HG03103 (cell line): ENCODE results near the gene FOSL2.

Source experiments
- ATAC-seq: cut with Tn5 transposase; IDR thresholded peaks from one replicate; pipeline ENCODE4 v1.9.1; 2021; ENCODE audit warnings: low read depth; ENCODE audit not compliant: unreplicated experiment

FOSL2 gene

DNA sequence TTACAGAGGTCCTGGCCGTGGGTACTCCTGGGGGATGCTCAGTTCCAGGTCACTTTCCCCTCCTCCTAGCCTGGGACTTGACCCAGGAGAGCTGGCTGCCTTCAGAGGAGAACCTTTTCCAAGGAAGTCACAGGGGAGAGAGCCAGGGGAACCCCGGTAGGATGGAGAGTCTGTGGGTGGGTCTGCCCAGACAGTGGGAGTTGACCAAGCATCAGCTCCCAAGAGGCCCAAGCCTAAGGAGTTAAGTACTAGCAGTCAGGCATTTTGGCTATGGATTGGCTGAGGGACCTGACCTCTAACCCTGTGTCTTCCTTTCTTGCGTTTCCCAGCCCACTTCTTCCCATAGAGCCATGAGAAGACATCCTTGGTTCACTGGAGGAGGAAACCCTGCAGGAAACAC, 54.4 kb downstream of the FOSL2 start:
- ATAC-seq, result no peak

GRCh38 chr2:28447943-28448792, 55.5 kb downstream of the FOSL2 start:
- ATAC-seq, result no peak

DNA sequence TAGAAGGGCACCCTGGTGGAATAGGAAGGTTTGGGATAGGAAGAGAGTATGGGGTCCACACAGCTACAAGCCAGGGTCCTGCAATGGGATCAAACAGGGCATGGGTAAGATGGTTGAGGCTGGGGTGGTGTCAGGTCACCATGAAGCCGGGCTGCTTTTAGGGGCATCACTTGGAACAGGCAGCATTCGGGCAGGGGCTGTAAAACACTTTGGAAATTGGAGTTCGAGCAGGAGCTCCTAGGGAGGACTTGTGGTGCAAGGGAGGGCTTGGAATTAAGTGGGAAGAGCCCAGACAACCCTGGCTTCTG, 56.1 kb downstream of the FOSL2 start:
- no peak for ATAC-seq

GRCh38 chr2:28449126-28449487, 56.4 kb downstream of the FOSL2 start:
- no peak for ATAC-seq

GRCh38 chr2:28449488-28450395, 57.1 kb downstream of the FOSL2 start:
- ATAC-seq, result no peak

DNA sequence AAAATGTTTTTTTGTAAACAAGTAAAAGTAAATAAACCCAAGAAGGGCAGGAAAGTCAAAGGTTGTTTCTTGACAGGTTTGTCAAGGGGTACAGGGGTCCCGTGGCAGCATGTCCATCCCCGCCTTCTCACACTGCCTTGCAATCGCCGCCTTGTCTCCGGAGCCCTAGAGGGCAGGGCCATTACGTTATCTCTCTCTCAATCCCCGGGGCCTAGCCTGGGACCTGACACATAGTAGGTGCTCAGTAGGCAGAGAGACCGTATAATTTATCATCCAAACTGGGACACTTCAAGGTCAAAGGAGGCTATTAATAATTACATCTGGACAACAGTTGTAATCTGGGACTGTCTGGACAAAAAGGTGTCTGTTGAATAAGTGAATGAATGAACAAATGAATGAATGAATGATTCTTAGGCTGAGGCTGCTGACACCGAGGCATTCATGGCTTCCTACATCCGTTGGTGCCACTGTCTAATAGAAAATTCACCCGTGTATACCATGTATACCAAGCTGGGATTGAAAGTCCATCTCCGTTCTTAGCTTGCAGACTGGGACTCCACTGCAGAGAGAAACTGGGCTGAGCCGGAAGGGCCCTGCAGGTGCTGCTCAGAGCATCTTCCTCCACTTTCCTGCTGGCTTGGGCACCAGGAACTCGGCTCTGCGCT, 58.4 kb downstream of the FOSL2 start:
- ATAC-seq, result no peak

- no peak for ATAC-seq
Observed at GRCh38 chr2:28451793-28452533, 59.3 kb downstream of the FOSL2 start.

GRCh38 chr2:28452534-28453081, 60.0 kb downstream of the FOSL2 start:
- ATAC-seq, result no peak

GRCh38 chr2:28453396-28453795, 60.7 kb downstream of the FOSL2 start:
- no peak for ATAC-seq

DNA sequence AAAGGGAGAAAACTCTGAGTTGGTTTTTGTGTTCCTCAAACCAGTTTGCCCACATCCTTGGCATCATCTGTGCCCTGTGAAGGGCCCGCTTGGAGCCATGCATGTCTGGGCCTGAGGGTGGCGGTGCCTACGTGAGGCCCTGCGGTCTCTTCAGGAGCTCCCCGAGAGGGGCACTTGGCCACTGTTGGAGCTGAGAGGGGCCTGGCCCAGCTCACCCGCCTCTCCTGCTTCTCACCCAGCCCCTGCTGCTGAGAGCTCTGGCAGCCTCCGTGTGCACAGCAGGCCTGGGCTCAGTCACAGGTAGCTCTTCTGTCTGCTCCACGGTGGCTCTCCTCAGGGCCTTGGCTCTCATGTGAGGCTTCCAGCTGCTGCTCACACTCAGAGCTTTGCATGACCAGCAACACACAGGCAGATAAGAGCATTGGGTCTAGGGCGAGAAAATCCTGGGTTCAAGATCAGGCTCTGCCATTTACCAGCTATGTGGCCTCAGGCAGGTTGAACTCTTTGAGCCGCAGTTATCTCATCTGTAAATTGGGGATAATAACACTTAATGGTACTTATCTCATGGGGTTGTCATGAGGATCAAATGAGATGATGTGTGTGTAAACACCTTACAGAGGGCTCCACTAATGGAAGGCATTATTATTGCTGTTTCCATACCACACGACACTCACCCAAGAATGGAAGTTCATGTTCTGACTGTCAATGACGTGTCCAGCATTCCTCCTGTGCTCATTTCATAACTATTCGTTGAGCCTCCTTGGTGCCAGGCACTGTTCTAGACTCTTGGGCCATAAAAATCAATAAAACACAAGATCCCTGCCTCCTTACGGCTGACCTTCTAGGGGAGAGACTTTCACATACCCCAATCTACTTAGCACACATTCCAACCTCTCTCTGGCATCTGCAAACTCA, 61.6 kb downstream of the FOSL2 start:
- ATAC-seq, result no peak

DNA sequence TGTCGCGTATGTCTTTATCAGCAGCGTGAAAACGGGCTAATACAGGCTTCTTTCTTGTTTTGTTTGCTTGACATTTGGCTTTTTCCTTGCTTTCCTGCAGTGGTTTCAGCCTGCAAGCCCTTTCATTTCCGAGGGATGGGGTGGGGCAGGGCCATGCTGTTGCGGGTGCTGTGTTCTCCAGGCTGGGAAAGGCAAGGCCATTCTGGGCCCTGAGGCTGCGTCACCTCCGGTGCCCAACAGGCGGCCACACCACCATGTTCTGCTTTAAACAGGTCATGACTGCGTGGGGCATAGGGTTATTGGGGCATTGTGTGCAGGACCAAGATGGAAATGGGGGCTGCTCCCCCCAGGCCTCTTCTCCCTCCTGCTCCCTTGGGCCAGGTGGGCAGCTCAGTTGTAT, 64.6 kb downstream of the FOSL2 start:
- ATAC-seq, result no peak

DNA sequence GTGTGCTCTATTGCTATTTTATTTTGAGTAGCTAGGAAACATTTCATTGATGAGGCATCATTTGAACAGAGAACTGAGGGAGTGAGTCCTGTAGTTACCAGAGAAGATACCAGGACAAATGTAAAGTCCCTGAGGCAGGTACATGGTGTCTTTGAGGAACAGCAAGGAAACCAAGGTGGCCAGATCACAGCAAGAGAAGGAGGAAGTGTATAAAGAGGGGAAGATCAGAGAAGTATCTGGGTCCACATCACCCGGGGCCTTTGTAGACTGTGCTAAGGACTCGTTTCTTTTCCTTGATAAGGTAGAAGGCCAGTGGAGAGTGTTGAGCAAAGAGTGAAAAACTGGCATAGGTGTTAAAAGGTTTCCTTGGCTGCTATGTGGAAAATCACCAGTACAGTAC, 68.4 kb downstream of the FOSL2 start:
- no peak for ATAC-seq

DNA sequence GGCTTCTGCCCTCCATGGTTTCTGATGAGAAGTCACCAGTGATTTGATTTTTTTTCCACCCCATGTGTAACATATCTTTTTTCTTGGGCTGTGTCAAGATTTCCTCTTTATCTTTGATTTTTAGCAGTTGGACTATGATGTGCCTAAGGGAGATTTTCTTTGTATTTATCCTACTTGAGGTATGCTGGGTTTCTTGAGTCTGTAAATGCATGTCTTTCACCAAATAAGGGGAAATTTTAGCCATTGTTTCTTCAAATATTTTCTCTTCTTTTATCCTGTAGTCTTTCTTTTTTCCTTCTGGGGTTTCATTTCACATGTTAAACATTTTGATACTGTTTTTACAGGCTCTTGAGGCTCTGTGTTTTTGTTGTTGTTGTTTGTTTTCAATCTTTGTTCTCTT, 69.5 kb downstream of the FOSL2 start:
- ATAC-seq, result no peak

GRCh38 chr2:28463211-28463816, 70.7 kb downstream of the FOSL2 start:
- ATAC-seq, result no peak

GRCh38 chr2:28463893-28464292, 71.2 kb downstream of the FOSL2 start:
- ATAC-seq, result no peak

GRCh38 chr2:28465148-28465885, 72.7 kb downstream of the FOSL2 start:
- no peak for ATAC-seq
